Measurements from ENCODE around the gene RASGRF1. TPM values are rescaled to one million over a fixed set of nuclear protein-coding genes. Genes with fewer than 3 reads are reported as not detected.

The RASGRF1 gene
- total and polyA plus RNA-seq, 2 experiments from 2014 or later = 0.05 to 0.24 TPM

DNA sequence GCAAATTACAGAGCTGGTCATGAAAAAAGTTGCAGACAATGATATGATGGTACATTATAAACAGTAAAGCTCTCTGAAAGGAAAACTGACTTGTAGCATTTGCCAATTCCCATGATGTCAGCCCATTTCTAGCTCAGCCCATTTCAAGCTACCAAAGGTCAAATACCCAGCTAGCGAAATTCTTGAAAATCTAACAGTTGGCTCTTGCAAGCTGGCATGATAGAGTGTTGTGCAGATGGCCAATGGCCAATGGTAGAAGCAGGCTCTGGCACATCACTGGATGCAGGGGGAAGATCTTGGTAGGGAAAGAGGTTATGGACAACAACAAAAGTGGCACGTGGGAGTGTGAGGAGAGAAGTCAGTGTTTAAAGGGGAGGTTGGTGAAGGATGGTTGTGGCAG, 36.7 kb downstream of the RASGRF1 start:
- H3K4me1 Mint-ChIP-seq = no peaks in the 10 kb centered on the region; the same call in 2 of the 3 replicates
- H3K9me2 ChIP-seq (ENCODE audit: insufficient read depth) = no peaks in the 10 kb centered on the region
- H3K36me3 Mint-ChIP-seq (ENCODE audit: low read depth) = no peaks in the 10 kb centered on the region
- H3K36me3 ChIP-seq (ENCODE audit: insufficient read depth) = no peaks in the 10 kb centered on the region
- H4K20me1 ChIP-seq (replicated peaks; ENCODE audit: insufficient read depth) = no peaks in the 10 kb centered on the region
- no peak overlapping the region for H3K27ac Mint-ChIP-seq
- H3K27ac ChIP-seq (ENCODE audit: low read depth) = no peak overlapping the region
- H3F3A ChIP-seq (replicated peaks; ENCODE audit: low read depth) = no peaks in the 10 kb centered on the region
- H3K4me3 ChIP-seq = no peak overlapping the region
- peaks cover 14% of the 10 kb centered on the region for H3K27me3 Mint-ChIP-seq (ENCODE audit: insufficient read depth, low read depth, poor library complexity)
- no peak for ATAC-seq
- H3K9me3 Mint-ChIP-seq = no peaks in the 10 kb centered on the region; the same call in 2 of the 3 replicates
- peaks cover 8% of the 10 kb centered on the region; the same call in 1 of the 2 replicates for H3K27me3 ChIP-seq (ENCODE audit: insufficient read depth)
- no peak overlapping the region for H3K4me2 ChIP-seq
- no peak for TF ChIP-seq ZNF114 (CRISPR knock-in tag; IDR thresholded peaks at IDR 0.05)
- TF ChIP-seq POLR2AphosphoS5 (IDR thresholded peaks at IDR 0.05; ENCODE audit: low read depth) = no peak
- no peak for TF ChIP-seq NANOG (IDR thresholded peaks at IDR 0.05; ENCODE audit: borderline replicate concordance)
- TF ChIP-seq JUNB (IDR thresholded peaks at IDR 0.05; ENCODE audit: unreplicated experiment) = no peak
- no peak for TF ChIP-seq ZNF331 (CRISPR knock-in tag; IDR thresholded peaks at IDR 0.05; ENCODE audit: low read depth)
- TF ChIP-seq, protein P1, sequence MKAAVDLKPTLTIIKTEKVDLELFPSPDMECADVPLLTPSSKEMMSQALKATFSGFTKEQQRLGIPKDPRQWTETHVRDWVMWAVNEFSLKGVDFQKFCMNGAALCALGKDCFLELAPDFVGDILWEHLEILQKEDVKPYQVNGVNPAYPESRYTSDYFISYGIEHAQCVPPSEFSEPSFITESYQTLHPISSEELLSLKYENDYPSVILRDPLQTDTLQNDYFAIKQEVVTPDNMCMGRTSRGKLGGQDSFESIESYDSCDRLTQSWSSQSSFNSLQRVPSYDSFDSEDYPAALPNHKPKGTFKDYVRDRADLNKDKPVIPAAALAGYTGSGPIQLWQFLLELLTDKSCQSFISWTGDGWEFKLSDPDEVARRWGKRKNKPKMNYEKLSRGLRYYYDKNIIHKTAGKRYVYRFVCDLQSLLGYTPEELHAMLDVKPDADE (IDR thresholded peaks at IDR 0.05) = no peak
- no peak for TF ChIP-seq EZH2phosphoT487 (IDR thresholded peaks at IDR 0.05; ENCODE audit: unreplicated experiment)
- no peak for TF ChIP-seq EZH2 (IDR thresholded peaks at IDR 0.05; ENCODE audit: low read depth, unreplicated experiment)
- TF ChIP-seq, protein P2, sequence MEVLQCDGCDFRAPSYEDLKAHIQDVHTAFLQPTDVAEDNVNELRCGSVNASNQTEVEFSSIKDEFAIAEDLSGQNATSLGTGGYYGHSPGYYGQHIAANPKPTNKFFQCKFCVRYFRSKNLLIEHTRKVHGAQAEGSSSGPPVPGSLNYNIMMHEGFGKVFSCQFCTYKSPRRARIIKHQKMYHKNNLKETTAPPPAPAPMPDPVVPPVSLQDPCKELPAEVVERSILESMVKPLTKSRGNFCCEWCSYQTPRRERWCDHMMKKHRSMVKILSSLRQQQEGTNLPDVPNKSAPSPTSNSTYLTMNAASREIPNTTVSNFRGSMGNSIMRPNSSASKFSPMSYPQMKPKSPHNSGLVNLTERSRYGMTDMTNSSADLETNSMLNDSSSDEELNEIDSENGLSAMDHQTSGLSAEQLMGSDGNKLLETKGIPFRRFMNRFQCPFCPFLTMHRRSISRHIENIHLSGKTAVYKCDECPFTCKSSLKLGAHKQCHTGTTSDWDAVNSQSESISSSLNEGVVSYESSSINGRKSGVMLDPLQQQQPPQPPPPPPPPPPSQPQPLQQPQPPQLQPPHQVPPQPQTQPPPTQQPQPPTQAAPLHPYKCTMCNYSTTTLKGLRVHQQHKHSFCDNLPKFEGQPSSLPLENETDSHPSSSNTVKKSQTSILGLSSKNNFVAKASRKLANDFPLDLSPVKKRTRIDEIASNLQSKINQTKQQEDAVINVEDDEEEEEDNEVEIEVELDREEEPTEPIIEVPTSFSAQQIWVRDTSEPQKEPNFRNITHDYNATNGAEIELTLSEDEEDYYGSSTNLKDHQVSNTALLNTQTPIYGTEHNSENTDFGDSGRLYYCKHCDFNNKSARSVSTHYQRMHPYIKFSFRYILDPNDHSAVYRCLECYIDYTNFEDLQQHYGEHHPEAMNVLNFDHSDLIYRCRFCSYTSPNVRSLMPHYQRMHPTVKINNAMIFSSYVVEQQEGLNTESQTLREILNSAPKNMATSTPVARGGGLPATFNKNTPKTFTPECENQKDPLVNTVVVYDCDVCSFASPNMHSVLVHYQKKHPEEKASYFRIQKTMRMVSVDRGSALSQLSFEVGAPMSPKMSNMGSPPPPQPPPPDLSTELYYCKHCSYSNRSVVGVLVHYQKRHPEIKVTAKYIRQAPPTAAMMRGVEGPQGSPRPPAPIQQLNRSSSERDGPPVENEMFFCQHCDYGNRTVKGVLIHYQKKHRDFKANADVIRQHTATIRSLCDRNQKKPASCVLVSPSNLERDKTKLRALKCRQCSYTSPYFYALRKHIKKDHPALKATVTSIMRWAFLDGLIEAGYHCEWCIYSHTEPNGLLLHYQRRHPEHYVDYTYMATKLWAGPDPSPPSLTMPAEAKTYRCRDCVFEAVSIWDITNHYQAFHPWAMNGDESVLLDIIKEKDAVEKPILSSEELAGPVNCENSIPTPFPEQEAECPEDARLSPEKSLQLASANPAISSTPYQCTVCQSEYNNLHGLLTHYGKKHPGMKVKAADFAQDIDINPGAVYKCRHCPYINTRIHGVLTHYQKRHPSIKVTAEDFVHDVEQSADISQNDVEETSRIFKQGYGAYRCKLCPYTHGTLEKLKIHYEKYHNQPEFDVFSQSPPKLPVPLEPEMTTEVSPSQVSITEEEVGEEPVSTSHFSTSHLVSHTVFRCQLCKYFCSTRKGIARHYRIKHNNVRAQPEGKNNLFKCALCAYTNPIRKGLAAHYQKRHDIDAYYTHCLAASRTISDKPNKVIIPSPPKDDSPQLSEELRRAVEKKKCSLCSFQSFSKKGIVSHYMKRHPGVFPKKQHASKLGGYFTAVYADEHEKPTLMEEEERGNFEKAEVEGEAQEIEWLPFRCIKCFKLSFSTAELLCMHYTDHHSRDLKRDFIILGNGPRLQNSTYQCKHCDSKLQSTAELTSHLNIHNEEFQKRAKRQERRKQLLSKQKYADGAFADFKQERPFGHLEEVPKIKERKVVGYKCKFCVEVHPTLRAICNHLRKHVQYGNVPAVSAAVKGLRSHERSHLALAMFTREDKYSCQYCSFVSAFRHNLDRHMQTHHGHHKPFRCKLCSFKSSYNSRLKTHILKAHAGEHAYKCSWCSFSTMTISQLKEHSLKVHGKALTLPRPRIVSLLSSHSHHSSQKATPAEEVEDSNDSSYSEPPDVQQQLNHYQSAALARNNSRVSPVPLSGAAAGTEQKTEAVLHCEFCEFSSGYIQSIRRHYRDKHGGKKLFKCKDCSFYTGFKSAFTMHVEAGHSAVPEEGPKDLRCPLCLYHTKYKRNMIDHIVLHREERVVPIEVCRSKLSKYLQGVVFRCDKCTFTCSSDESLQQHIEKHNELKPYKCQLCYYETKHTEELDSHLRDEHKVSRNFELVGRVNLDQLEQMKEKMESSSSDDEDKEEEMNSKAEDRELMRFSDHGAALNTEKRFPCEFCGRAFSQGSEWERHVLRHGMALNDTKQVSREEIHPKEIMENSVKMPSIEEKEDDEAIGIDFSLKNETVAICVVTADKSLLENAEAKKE (CRISPR knock-in tag; IDR thresholded peaks at IDR 0.05) = no peak
- no peak for TF ChIP-seq CREB1 (CRISPR knock-in tag; IDR thresholded peaks at IDR 0.05; ENCODE audit: low read depth)
- TF ChIP-seq STAT1 (IDR thresholded peaks at IDR 0.05; ENCODE audit: unreplicated experiment) = no peak
- TF ChIP-seq, protein P3, sequence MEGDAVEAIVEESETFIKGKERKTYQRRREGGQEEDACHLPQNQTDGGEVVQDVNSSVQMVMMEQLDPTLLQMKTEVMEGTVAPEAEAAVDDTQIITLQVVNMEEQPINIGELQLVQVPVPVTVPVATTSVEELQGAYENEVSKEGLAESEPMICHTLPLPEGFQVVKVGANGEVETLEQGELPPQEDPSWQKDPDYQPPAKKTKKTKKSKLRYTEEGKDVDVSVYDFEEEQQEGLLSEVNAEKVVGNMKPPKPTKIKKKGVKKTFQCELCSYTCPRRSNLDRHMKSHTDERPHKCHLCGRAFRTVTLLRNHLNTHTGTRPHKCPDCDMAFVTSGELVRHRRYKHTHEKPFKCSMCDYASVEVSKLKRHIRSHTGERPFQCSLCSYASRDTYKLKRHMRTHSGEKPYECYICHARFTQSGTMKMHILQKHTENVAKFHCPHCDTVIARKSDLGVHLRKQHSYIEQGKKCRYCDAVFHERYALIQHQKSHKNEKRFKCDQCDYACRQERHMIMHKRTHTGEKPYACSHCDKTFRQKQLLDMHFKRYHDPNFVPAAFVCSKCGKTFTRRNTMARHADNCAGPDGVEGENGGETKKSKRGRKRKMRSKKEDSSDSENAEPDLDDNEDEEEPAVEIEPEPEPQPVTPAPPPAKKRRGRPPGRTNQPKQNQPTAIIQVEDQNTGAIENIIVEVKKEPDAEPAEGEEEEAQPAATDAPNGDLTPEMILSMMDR (conservative IDR thresholded peaks at IDR 0.05; ENCODE audit: low read depth in 2 of 2) = no peak
- no peak overlapping the region for H3K4me3 Mint-ChIP-seq
- H2AFZ ChIP-seq = no peak overlapping the region
- no peaks in the 10 kb centered on the region for H3K4me1 ChIP-seq (ENCODE audit: insufficient read depth)
- no peak for DNase-seq (ENCODE audit: low spot score)
- no peaks in the 10 kb centered on the region for H3K79me2 ChIP-seq (replicated peaks; ENCODE audit: insufficient read depth)

Measured in GM23338 (cell line).